Pancreas (tissue), 10 donors: ENCODE data around the gene ADK. TPM values are rescaled to one million over a fixed set of nuclear protein-coding genes. Genes with fewer than 3 reads are reported as not detected.

Experiments
- ATAC-seq, 4 donors: fragments of 200-7000 bp; cut with Tn5 transposase; one replicate each; pipeline versions ENCODE4 v1.8.0 to v1.9.1; 2020; ENCODE audit warnings: mild to moderate bottlenecking in 4 of 4, moderate library complexity in 4 of 4
- DNase-seq, 6 donors: peaks; one replicate each; pipeline ENCODE4 v3.0.0-alpha.2; 2020
- FAIRE-seq: peaks from 2 replicates; lab custom pipeline; 2012; peaks lifted over from hg19 to GRCh38; lab: Jason Lieb, UNC
- H3K27ac ChIP-seq, 4 donors: fragments of 200-600 bp; sonication (generic); 1 replicate in 3 of 4; 2 replicates in 1 of 4; pipeline versions ENCODE4 v1.5.0 to v1.8.0; 2020
- H3K27me3 ChIP-seq, 4 donors: fragments of 200-600 bp; one replicate each; pipeline ENCODE4 v1.8.0; 2021
- H3K36me3 ChIP-seq, 3 donors: fragments of 200-600 bp; sonication (generic) in 1 of 3; one replicate each; pipeline versions ENCODE4 v1.5.0 to v1.8.0; 2020 to 2021
- H3K4me1 ChIP-seq, 3 donors: fragments of 200-600 bp; one replicate each; pipeline ENCODE4 v1.8.0; 2021
- H3K4me3 ChIP-seq, 4 donors: fragments of 200-600 bp; sonication (generic) in 2 of 4; one replicate each; pipeline versions ENCODE4 v1.5.0 to v1.8.0; 2020 to 2021
- H3K9me3 ChIP-seq, 4 donors: fragments of 200-600 bp; one replicate each; pipeline ENCODE4 v1.8.0; 2021
- WGBS, 2 donors: extraction: QIAGEN DNeasy Blood & Tissue Kit; methylation state at CpG; one replicate each; pipeline ENCODE4 v1.1.7; 2013; 5-methylcytosine and 5-hydroxymethylcytosine counted together
- intact Hi-C, 3 donors: fragments of 100-400 bp; cut with DNase I; formaldehyde crosslinking; loops; one replicate each; pipeline versions ENCODE4 v1.11.1 to v1.14.2; 2022
- polyA plus RNA-seq, 2 donors: library from polyadenylated mRNA; stranded (reverse); fragments of 200-250 nt; gene quantifications; one replicate each; pipeline ENCODE4 v1.2.3, GENCODE V29; 2013
- total RNA-seq, 6 donors: library from RNA; stranded (reverse); fragmentation: NEBNext Ultra II Directional in 4 of 6; extraction: Animal tissue kit (Norgen Biotek cat#: 25700) in 4 of 6; gene quantifications; one replicate each; pipeline versions ENCODE4 v1.2.1 to v1.2.4, GENCODE V29; 2021 to 2023
- TF ChIP-seq, protein P1 (sequence below), 4 donors: fragments of 200-600 bp; sonication (generic) in 3 of 4; IDR thresholded peaks; one replicate each; pipeline versions ENCODE4 v1.5.0 to v1.8.0; 2021; ENCODE audit warnings: antibody characterized with exemption in 4 of 4
- donor health status: healthy with polysubstance abuse.
- donor health status: DM: no; HTN: no; CAD: no; lungs with moderate emphysema.
- donor health status: DM: no; HTN: no; CAD: no.
- donor health status: control.
- donor health status: control.
- donor health status: Bipolar disorder and iron deficiency.
- donor health status: DM: yes; HTN: yes; CAD: no.
- donor health status: DM: no; HTN: no; CAD: no.
- donor health status: DM: no; HTN: no; CAD: no.
- donor health status: DM: yes; HTN: yes; CAD: no.

The ADK gene
- total and polyA plus RNA-seq, 8 donors = 6.5 to 17.3 (median 13.4) TPM

GRCh38 chr10:74598891-74599566 lies 448.0 kb downstream of the ADK start:
- H3K9me3 ChIP-seq = no peaks in the 10 kb centered on the region
- no peak overlapping the region for H3K4me3 ChIP-seq
- FAIRE-seq = peak; percentile 63
- peak overlapping the region in 1 of 4 donors; percentile 37 for H3K27ac ChIP-seq
- H3K4me1 ChIP-seq = peaks cover 4 to 7% (median 6%) of the 10 kb centered on the region in 3 donors
- peak in 3 of 4 donors; percentile 53 to 88 (median 70) for ATAC-seq
- intact Hi-C loops = no loop called here
- H3K27me3 ChIP-seq = no peaks in the 10 kb centered on the region
- TF ChIP-seq, protein P1, sequence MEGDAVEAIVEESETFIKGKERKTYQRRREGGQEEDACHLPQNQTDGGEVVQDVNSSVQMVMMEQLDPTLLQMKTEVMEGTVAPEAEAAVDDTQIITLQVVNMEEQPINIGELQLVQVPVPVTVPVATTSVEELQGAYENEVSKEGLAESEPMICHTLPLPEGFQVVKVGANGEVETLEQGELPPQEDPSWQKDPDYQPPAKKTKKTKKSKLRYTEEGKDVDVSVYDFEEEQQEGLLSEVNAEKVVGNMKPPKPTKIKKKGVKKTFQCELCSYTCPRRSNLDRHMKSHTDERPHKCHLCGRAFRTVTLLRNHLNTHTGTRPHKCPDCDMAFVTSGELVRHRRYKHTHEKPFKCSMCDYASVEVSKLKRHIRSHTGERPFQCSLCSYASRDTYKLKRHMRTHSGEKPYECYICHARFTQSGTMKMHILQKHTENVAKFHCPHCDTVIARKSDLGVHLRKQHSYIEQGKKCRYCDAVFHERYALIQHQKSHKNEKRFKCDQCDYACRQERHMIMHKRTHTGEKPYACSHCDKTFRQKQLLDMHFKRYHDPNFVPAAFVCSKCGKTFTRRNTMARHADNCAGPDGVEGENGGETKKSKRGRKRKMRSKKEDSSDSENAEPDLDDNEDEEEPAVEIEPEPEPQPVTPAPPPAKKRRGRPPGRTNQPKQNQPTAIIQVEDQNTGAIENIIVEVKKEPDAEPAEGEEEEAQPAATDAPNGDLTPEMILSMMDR (IDR thresholded peaks at IDR 0.05) = no peak
- WGBS, 2 donors = 37 to 40% methylated on average over 5 of the region's 5 CpGs
- DNase-seq = no peak
- H3K36me3 ChIP-seq = no peaks in the 10 kb centered on the region

GRCh38 chr10:74599672-74600071 lies 448.7 kb downstream of the ADK start:
- TF ChIP-seq, protein P1 (IDR thresholded peaks at IDR 0.05) = no peak
- DNase-seq (no peak), ATAC-seq (no peak), FAIRE-seq (peak; percentile 71)
- intact Hi-C loops = no loop called here
- no peaks in the 10 kb centered on the region for H3K27me3 ChIP-seq
- no peaks in the 10 kb centered on the region for H3K9me3 ChIP-seq
- H3K4me3 ChIP-seq = no peak overlapping the region
- peak overlapping the region in 1 of 4 donors; percentile 37 for H3K27ac ChIP-seq
- peaks cover 4 to 7% (median 6%) of the 10 kb centered on the region in 3 donors for H3K4me1 ChIP-seq
- H3K36me3 ChIP-seq = no peaks in the 10 kb centered on the region

DNA sequence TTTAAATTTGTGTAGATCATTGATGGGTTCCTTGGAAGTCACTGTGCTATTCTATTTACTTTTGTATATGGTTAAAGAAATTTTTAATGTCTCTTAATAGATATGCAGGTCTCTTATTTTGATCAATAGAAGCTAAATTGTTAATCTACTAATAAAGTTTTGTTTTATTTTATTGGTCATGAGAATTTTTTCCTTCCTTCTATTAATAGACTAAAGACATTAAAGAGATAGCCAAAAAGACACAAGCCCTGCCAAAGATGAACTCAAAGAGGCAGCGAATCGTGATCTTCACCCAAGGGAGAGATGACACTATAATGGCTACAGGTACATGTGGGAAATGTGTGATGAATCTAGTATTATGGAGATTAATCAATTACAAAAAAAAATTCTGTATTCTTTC lies 449.1 kb downstream of the ADK start:
- Histone ChIP-seq H3K36me3 (no peaks in the 10 kb centered on the region), H3K27me3 (no peaks in the 10 kb centered on the region), H3K4me3 (no peak overlapping the region), H3K9me3 (no peaks in the 10 kb centered on the region), H3K4me1 (peaks cover 4 to 7% (median 6%) of the 10 kb centered on the region in 3 donors), H3K27ac (no peak overlapping the region)
- no peak for ATAC-seq
- DNase-seq = no peak
- intact Hi-C loops = no loop called here
- TF ChIP-seq, protein P1 (IDR thresholded peaks at IDR 0.05) = no peak
- WGBS, 2 donors = 93 to 98% methylated on average over 2 of the region's 2 CpGs
- FAIRE-seq = no peak

DNA sequence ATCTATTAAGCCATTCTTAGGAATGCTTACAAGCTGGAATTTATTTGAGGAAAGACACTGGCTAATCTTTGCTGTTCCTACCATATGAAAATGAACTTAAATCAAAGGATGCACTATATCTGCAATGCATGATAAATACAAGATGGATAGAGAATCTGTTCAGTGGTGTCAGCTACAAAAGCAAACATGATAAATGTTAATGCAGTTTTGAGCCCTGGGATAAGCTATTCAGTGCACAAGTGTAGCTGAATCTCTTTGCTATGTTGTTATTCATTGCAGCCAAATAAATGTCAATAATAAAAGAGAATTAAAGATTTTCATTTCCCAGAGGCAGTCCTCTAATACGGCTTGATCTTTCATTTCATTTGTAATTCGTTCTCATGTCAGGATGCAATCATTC lies 451.6 kb downstream of the ADK start:
- Histone ChIP-seq H3K9me3 (no peaks in the 10 kb centered on the region), H3K36me3 (no peaks in the 10 kb centered on the region), H3K4me3 (no peak overlapping the region), H3K27me3 (no peaks in the 10 kb centered on the region), H3K27ac (no peak overlapping the region), H3K4me1 (peaks cover 4 to 7% (median 6%) of the 10 kb centered on the region in 3 donors)
- TF ChIP-seq, protein P1 (IDR thresholded peaks at IDR 0.05) = no peak
- DNase-seq (no peak), FAIRE-seq (no peak), ATAC-seq (no peak)
- intact Hi-C loops = no loop called here
- 62 to 69% methylated on average over 2 of the region's 2 CpGs for WGBS, 2 donors

DNA sequence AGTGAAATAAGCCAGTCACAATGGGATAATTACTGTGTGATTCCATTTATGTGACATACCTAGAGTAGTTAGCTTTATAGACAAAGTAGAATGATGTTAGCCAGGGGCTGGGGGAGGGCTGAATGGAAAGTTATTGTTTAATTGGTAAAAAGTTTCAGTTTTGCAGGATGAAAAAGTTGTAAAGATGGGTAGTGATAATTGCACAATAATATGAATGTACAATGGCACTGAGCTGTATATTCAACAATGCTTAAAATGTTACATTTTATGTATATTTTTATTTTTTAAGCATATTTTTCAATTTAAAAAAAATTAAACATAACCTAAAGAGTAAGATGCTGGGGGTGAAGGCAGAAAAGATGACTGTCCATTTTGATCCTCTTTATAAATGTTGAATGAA lies 459.3 kb downstream of the ADK start:
- intact Hi-C loops = no loop called here
- FAIRE-seq (no peak), ATAC-seq (no peak), DNase-seq (no peak)
- Histone ChIP-seq H3K4me3 (no peak overlapping the region), H3K4me1 (no peaks in the 10 kb centered on the region), H3K27ac (no peak overlapping the region), H3K9me3 (no peaks in the 10 kb centered on the region), H3K36me3 (no peaks in the 10 kb centered on the region), H3K27me3 (no peaks in the 10 kb centered on the region)
- TF ChIP-seq, protein P1 (IDR thresholded peaks at IDR 0.05) = no peak
